Measurements from ENCODE around the gene THRSP. TPM values are rescaled to one million over a fixed set of nuclear protein-coding genes. Genes with fewer than 3 reads are reported as not detected.

Gene THRSP
- total RNA-seq, 1 donor from 2014 or later, result not detected

DNA sequence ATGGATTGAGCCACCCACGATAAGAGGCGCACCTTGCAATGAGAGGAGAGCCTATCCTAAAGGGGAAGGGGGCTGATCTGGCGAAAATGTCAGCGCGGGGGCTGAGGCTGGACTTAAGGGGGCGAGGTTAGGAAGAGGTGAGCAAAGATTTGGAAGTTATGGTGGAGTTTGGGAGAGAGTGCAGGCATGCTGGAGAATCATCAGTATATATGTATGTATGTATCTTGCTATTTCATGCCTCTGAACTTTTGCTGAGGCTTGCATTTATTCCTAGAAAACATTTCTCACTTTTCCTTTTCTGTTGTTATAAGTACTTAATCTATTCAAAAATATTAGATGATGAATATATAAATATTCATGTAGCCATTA, 17.2 kb upstream of the THRSP start:
- Histone ChIP-seq H3K36me3 (no peaks in the 10 kb centered on the region), H3K4me3 (peak overlapping the region; percentile 50), H3K27me3 (no peaks in the 10 kb centered on the region), H3K27ac (no peak overlapping the region), H3K9me3 (no peaks in the 10 kb centered on the region), H3K4me1 (peaks cover 9% of the 10 kb centered on the region)
- DNase-seq (no peak), ATAC-seq (no peak)
- TF ChIP-seq, protein P1, sequence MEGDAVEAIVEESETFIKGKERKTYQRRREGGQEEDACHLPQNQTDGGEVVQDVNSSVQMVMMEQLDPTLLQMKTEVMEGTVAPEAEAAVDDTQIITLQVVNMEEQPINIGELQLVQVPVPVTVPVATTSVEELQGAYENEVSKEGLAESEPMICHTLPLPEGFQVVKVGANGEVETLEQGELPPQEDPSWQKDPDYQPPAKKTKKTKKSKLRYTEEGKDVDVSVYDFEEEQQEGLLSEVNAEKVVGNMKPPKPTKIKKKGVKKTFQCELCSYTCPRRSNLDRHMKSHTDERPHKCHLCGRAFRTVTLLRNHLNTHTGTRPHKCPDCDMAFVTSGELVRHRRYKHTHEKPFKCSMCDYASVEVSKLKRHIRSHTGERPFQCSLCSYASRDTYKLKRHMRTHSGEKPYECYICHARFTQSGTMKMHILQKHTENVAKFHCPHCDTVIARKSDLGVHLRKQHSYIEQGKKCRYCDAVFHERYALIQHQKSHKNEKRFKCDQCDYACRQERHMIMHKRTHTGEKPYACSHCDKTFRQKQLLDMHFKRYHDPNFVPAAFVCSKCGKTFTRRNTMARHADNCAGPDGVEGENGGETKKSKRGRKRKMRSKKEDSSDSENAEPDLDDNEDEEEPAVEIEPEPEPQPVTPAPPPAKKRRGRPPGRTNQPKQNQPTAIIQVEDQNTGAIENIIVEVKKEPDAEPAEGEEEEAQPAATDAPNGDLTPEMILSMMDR (IDR thresholded peaks at IDR 0.05), result no peak
- intact Hi-C loops (cut with DNase I), result no loop called here

DNA sequence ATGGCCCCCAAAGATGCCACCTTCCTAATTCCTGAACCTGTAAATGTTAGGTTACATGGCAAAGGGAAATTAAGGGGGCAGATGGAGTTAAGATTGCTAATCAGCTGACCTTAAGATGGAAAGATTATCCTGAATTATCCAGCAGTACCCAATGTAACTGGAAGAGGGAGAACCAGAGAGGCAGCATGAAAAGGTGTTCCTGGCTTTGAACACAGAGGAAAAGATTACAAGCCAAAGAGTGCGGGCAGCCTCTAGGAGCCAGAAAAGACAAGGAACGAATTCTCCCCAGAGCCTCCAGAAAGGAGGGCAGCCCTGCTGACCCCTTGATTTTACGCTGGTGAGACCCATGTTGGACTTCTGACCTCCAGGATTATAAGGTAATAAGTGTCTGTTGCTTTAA, 15.1 kb upstream of the THRSP start:
- no peaks in the 10 kb centered on the region for H3K36me3 ChIP-seq
- no peak for DNase-seq
- no peak overlapping the region for H3K27ac ChIP-seq
- intact Hi-C loops (cut with DNase I), result no loop called here
- TF ChIP-seq, protein P1 (IDR thresholded peaks at IDR 0.05), result no peak
- no peaks in the 10 kb centered on the region for H3K27me3 ChIP-seq
- no peaks in the 10 kb centered on the region for H3K9me3 ChIP-seq
- no peak overlapping the region for H3K4me3 ChIP-seq
- no peak for ATAC-seq
- H3K4me1 ChIP-seq, result peaks cover 9% of the 10 kb centered on the region

DNA sequence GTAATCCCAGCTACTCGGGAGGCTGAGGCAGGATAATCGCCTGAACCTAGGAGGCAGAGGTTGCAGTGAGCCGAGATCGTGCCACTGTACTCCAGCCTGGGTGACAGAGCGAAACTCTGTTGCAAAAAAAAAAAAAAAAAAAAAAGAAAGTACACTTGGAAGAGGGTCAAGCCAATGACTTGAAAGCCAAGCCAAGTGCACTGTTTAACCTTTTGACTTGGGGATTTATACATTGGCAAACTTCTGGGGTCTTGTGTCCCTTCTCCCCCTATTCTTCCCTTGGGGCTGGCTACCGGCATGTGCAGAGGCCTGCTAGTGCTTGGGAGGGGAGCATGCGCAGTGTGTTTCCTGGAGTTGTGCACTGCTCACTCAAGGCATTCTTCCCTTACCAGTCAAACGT, 14.3 kb upstream of the THRSP start:
- TF ChIP-seq, protein P1 (IDR thresholded peaks at IDR 0.05), result no peak

DNA sequence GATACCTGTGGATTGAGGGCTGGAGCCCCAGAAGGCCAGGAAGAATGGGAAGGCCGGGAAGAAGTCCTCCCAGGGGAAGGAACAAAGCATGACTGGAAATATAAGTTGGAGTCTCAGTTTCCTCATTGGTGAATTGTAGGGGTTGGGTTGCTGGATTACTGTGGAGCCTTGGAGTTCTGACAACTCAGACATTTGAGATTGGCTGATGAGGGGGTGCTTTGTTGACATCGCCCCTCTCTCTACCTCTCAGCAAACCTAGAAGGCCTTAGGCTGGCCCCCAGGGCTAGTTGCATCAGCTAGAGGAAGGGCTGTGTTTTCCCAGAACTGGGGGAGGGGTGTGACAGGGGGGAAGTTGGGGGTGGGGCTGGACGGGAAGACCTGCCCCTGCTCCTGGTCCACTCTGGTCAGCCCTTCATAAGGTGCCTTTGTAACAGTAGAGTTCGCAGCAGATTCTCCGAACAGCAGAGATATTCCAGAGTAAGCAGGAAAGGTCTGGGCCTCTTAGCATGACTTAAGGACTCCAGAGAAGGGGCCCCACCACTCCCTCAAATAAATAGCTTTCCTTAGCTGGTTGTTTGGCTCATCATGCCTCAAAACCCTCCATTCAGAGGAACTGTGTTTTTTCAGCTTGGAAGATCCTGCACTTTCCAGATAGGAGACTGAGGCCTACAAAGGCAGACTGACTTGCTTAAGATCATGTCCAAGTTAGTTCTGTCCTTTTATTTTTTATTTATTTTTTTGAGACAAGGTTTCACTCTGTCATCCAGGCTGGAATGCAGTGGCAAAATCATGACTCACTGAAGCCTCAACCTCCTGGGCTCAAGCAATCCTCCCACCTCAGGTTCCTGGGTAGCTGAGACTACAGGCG, 12.5 kb upstream of the THRSP start:
- TF ChIP-seq, protein P1 (IDR thresholded peaks at IDR 0.05), result no peak
- Histone ChIP-seq H3K4me1 (no peaks in the 10 kb centered on the region), H3K27me3 (no peaks in the 10 kb centered on the region), H3K9me3 (no peaks in the 10 kb centered on the region), H3K27ac (no peak overlapping the region), H3K4me3 (no peak overlapping the region), H3K36me3 (no peaks in the 10 kb centered on the region)
- intact Hi-C loops (cut with DNase I), result no loop called here
- ATAC-seq (no peak), DNase-seq (no peak)

More for the DNA sequence above, 14.3 kb upstream of the THRSP start:
- H3K27me3 ChIP-seq, result no peaks in the 10 kb centered on the region
- no peak for DNase-seq
- ATAC-seq, result no peak
- H3K9me3 ChIP-seq, result no peaks in the 10 kb centered on the region
- H3K27ac ChIP-seq, result no peak overlapping the region
- no peaks in the 10 kb centered on the region for H3K36me3 ChIP-seq
- H3K4me1 ChIP-seq, result peaks cover 9% of the 10 kb centered on the region
- H3K4me3 ChIP-seq, result no peak overlapping the region
- intact Hi-C loops (cut with DNase I), result no loop called here

DNA sequence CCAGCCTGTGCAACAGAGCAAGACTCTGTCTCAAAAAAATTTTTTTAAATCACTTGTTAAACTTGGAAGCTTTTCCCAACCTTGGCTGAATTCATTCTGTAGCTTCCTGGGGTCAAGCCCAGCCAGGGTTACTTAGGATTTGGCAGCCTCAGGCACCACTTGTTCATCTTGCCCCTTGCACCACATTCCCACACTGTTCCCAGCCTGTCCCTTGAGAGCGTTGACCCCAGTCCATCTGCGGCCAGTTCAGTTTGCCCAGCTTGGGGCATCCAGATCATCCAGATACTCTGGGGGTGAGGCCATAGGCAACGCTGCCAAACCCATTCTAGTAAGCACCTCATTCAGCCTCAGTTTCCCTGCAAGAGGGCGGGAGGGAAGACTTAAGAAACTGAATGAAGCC, 8.7 kb upstream of the THRSP start:
- Histone ChIP-seq H3K36me3 (no peaks in the 10 kb centered on the region), H3K4me3 (no peak overlapping the region), H3K4me1 (no peaks in the 10 kb centered on the region), H3K9me3 (no peaks in the 10 kb centered on the region), H3K27ac (no peak overlapping the region), H3K27me3 (no peaks in the 10 kb centered on the region)
- intact Hi-C loops (cut with DNase I), result no loop called here
- DNase-seq (no peak), ATAC-seq (no peak)
- TF ChIP-seq, protein P1 (IDR thresholded peaks at IDR 0.05), result no peak

Data from upper lobe of right lung (tissue), 1 donor.